ENCODE data around the gene NTM. TPM values are rescaled to one million over a fixed set of nuclear protein-coding genes. Genes with fewer than 3 reads are reported as not detected.

NTM gene
- total RNA-seq, 1 experiment from 2014 or later, result not detected

- BruUV-seq (replicated peaks), result no TSS peak
- POLR2A ChIA-PET, result no interaction called here
- Histone ChIP-seq H3K4me2 (ENCODE audit: low read length) (no peak overlapping the region), H3K4me1 (ENCODE audit: control insufficient read depth in 1 of 2, insufficient read depth in 2 of 2, low read length in 2 of 2) (no peaks in the 10 kb centered on the region), H3K36me3 (ENCODE audit: control insufficient read depth in 1 of 2, insufficient read depth in 2 of 2, low read length in 2 of 2) (no peaks in the 10 kb centered on the region), H3K4me3 (replicated peaks in 1 of 2; ENCODE audit: low read depth in 1 of 2, low read length in 2 of 2) (no peak overlapping the region), H4K20me1 (ENCODE audit: insufficient read depth) (no peaks in the 10 kb centered on the region), H3K27me3 (ENCODE audit: insufficient read depth, low read length) (no peaks in the 10 kb centered on the region), H2AFZ (ENCODE audit: low read depth, low read length, poor library complexity, severe bottlenecking) (no peak overlapping the region), H3K79me2 (ENCODE audit: insufficient read depth, low read length) (no peaks in the 10 kb centered on the region), H3K9me2 (ENCODE audit: insufficient read depth) (no peaks in the 10 kb centered on the region), H3K9me3 (ENCODE audit: control insufficient read depth in 1 of 2, insufficient read depth in 1 of 2, low read depth in 1 of 2, low read length in 2 of 2) (peaks cover 3 to 27% of the 10 kb centered on the region in 2 experiments; a peak in 2 of 4 replicates), H3K9ac (ENCODE audit: low read length) (no peak overlapping the region), H3K27ac (ENCODE audit: low read depth, low read length) (no peak overlapping the region)
- intact Hi-C loops (cut with micrococcal nuclease), result no loop called here
- ATAC-seq (no peak), DNase-seq (ENCODE audit: low read depth, low spot score) (no peak)
- CTCF ChIA-PET, result no interaction called here
- RAD21 ChIA-PET (ENCODE audit: low non-redundant PET in 1 of 2, low total read pairs in 2 of 2, uncharacterized antibody in 2 of 2, unreplicated experiment in 2 of 2), result no interaction called here
- no peak for TF ChIP-seq CEBPB (IDR thresholded peaks at IDR 0.05; ENCODE audit: low read depth)
- TF ChIP-seq ATF3 (IDR thresholded peaks at IDR 0.05), result no peak
- no peak for TF ChIP-seq MAX (IDR thresholded peaks at IDR 0.05)
- no peak for TF ChIP-seq POLR2A (IDR thresholded peaks at IDR 0.05; ENCODE audit: borderline replicate concordance, extremely low read depth, insufficient read depth, insufficient read length)
- no peak for TF ChIP-seq EZH2phosphoT487 (IDR thresholded peaks at IDR 0.05; ENCODE audit: borderline replicate concordance)
- TF ChIP-seq CBX3 (IDR thresholded peaks at IDR 0.05; ENCODE audit: low read depth), result no peak
- no peak for TF ChIP-seq ZFX (IDR thresholded peaks at IDR 0.05)
- TF ChIP-seq POLR2AphosphoS5 (IDR thresholded peaks at IDR 0.05; ENCODE audit: low read depth, low read length), result no peak
- no peak for TF ChIP-seq RAD21 (IDR thresholded peaks at IDR 0.05; ENCODE audit: low read depth)
- no peak for TF ChIP-seq EZH2 (IDR thresholded peaks at IDR 0.05)
- no peak for TF ChIP-seq FOSL1 (IDR thresholded peaks at IDR 0.05; ENCODE audit: low read depth)
- TF ChIP-seq SP1 (IDR thresholded peaks at IDR 0.05; ENCODE audit: low read depth), result no peak
- TF ChIP-seq JUND (IDR thresholded peaks at IDR 0.05), result no peak
- TF ChIP-seq SIN3A (IDR thresholded peaks at IDR 0.05; ENCODE audit: low read depth), result no peak
- TF ChIP-seq TCF7L2 (IDR thresholded peaks at IDR 0.05; ENCODE audit: borderline replicate concordance, extremely low read depth, insufficient read depth, insufficient read length), result no peak
These were observed 524.5 kb downstream of the NTM start for GRCh38 chr11:131894615-131895544.

Measured in HCT116 (cell line).